Activated CD4-positive, alpha-beta T cell treated with anti-CD3 and anti-CD28 coated beads, Interleukin-10, Interleukin-2, amounts not matched to agents 100 ng/mL and 50 ng/mL, durations not matched to agents 16 hours and 8 hours (primary cell): ENCODE data around the gene CLTCL1.
"Not testable (repeated sequence)": the region's sequence is repeated elsewhere in the genome, so short reads cannot be mapped to it uniquely, and the experiment has no call there.

Source experiments
- DNase-seq: peaks from one replicate; pipeline ENCODE4 v3.0.0-alpha.2; 2020

Gene CLTCL1

DNA sequence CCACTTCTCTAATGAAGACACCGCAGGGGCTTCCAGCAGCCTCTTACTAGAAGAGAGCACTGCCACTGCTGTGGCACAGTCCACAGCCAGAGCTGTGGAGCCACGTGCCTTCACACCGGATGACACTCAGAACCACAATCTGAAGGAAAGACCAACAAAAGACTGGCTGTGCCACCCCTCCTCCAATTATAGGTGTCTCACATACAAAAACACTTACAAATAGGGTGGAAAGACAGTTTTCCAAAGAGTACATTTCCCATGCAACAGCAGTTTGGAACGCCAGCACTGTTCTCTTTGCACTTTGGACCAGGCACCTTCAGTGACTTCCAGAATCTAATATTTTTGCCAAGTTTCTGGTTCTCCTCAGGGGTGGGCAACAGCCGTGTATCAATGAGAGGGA is 74.9 kb downstream of the CLTCL1 start:
- DNase-seq: no peak

DNA sequence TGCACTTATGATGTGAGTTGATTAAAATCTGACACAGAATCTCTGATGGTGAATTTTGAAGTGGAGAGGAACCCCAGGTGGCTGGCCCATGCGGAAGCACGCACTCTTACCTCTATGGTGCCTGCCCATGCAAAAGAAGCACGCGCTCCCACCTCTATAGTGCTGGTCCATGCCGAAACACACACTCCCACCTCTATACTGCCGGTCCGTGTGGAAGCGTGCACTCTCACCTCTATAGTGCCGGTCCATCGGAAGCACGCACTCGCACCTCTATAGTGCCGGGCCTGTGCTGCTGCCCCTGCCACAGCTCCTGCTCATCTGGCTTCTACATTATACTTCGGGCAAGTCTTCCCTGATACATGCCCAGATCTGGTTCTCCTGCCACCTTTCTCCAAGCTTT is 76.2 kb downstream of the CLTCL1 start:
- DNase-seq: no peak

DNA sequence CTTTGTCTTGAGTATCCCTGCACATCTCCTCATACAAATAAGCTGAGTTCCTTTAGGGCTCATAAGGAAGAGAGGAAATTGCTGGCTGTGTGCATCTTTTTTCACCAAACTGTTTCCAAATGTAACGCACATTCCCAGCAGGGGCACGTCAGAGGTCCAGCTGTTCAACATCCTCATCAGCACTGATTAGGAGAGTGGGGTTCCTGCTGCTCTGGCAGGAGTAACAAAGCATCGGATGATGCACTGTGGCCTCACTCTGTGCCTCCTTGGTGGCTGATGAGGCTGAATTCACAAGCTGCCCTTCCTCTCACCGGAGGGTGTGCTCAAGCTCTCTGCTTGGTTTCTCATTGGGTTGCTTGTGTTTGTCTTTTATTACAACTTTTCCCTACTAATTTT is 77.4 kb downstream of the CLTCL1 start:
- DNase-seq: no peak

DNA sequence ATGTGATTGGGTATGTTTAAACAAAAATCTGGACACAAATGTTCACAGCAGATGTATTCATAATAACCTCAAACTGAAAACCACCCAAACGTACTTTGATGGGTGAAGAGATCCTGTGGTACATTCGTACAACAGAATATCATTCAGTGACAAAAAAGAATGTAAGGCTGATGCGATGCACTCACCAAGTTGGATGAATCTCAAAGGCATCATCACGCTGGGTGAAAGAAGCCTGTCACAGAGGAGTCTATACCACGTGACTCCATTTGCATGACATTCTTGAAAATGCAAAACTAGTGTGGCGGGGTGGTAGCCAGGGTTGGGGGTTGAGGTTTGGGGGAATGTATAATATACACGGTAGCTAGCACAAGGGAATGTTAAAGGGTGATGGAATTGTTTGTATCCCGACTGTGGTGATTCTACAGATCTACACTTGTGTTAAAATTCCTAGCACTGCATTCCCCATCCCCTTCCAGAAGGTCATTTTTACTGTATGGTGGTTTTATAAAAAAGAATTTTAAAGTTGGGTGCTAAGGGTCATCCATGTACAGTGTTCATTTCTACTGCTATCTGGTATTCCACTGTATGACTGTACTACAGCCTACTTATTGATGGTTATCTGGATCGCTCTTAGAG is 78.0 kb downstream of the CLTCL1 start:
- no peak for DNase-seq

DNA sequence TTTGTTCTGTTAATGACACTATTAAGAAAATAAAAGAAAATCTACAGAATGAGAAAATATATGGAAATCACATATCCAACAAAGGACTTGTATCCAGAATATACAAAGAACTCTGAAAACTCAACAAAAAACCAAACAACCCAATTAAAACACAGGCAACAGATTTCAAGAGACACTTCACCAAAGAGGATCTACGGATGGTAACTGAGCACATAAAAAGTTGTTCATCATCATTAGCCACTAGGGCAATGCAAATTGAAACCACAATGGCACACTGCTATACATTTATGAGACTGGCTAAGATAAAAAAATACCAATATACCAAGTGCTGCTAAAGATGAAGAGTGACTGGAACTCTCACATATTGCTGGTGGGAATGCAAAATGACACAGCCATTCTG is 78.5 kb downstream of the CLTCL1 start:
- DNase-seq: no peak

DNA sequence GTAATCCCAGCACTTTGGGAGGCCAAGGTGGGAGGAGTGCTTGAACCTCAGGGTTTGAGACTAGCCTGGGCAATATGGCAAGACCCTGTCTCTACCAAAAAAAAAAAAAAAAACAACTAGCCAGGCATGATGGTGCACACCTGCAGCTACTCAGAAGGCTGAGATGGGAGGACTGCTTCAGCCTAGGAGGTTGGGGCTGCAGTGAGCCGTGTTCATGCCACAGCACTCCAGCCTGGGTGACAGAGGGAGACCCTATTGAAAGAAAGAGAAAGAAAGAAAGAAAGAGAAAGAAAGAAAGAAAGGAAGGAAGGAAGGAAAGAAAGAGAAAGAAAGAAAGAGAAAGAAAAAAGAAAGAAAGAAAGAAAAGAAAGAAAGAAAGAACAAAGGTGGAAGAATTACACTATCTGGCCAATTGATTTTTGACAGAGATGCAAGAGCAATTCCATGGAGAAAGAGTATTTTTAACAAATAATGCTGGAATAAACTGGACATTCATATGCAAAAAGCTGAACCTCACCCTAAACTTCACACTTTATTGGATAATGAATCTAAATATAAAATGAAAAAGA is 79.1 kb downstream of the CLTCL1 start:
- DNase-seq: no peak

DNA sequence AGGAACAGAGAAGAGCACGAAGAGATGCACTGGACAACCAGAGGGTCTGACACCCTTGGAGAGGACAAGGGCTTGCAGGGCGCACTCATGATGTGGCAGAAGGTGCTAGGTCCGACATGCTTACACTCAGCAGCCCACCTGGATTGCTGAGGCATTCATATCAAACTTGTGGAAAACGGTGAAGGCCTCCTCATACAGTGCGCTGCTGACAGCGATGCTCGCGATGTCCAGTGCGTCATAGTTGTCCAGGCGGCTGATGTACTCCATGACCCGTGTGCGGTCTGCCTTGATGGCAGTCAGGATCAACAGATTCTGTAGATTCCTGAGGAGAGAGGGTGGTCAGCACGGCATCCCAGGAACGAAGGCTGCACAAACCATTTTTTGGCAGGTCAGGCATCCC is 81.3 kb downstream of the CLTCL1 start:
- no peak for DNase-seq

DNA sequence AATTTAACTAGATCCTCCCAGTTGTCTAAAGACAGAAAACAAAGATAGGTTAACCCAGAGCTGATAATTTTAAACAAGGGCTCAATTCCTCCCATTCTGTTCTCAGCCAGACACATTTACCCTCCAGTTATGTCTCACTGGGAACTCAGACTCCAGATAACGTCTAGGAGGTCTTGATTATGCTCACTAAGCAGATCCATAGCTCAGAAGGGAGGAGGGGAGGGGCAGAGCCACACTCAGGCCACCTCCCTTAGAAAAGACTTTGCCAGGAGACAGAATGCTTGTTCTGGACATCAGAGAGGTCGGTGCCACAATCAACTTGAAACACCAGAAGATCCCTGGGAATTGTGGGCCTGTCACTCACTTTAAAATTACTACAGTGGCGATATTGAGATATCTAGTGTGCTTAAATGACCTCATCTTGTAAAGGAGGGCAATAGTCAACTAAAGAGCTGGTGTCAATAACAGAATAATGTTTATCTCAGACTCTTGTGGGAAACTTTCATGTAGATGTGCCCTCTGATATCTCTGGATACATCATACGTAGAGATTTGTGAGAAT is 83.2 kb downstream of the CLTCL1 start:
- no peak for DNase-seq

DNA sequence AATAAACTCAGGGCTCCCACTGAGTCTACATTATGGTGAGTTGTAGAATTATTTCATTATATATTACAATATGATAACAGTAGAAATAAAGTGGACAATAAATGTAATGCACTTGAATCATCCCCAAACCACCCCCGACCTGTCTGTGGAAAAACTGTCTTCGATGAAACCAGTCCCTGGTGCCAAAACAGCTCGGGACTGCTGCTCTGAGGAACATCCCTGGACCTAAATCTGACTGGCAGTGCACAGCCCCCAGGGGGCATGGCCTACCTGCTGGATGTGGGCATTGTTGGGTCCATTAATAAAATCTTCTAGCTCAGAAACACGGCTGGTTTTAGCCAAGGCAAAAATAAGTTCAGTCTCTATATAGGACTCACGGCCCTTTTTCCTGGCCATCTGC is 83.6 kb downstream of the CLTCL1 start:
- no peak for DNase-seq

DNA sequence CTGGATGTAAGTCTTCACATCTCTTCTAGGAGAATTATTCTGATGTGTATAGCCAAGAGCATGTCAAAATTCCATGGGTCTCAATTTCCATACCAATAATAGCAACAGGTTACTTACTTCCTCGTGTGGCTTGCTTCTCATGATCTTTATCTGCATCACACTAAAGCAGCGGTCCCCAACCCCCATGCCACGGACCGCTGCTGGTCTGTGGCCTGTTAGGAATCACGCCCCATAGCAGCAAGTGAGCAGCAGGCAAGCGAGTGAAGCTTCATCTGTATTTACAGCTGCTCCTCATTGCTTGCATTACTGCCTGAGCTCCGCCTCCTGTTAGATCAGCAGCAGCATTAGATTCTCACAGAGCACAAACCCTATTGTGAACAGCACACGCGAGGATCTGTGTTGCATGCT is 84.1 kb downstream of the CLTCL1 start:
- no peak for DNase-seq

DNA sequence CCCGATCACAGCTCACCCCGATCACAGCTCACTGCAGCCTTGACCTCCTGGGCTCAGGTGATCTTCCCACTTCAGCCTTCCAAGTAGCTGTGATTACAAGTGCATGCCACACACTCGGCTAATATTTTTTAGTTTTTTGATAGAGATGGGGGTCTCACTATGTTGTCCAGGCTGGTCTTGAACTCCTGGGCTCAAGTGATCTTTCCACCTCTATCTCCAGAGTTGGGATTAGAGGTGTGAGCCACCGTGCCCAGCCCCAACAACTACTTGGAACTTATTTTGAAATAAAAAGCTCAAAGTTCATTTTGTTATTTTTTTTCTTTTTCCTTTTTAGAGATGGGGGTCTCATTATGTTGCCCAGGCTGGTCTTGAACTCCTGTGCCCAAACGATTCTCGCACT is 85.2 kb downstream of the CLTCL1 start:
- DNase-seq: no peak

DNA sequence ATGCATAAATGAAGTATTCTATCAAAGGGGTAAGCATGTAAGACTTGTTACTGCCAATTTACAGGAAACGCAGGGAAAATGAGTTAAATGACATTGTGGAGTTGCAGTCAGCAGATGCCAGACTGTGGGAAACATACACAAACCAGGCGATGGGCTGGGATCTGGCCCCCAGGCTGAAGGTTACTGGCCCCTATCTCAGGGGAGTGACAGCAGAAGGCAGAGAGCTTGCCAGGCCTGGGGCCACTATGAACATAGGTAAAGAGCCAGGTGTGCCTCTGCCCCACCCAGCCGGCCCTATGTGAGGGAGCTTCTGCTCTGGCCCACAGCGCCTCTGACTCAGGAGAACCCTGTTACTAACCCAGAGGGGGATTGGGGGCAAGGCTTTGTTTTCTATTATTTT is 86.9 kb downstream of the CLTCL1 start:
- DNase-seq: no peak

DNA sequence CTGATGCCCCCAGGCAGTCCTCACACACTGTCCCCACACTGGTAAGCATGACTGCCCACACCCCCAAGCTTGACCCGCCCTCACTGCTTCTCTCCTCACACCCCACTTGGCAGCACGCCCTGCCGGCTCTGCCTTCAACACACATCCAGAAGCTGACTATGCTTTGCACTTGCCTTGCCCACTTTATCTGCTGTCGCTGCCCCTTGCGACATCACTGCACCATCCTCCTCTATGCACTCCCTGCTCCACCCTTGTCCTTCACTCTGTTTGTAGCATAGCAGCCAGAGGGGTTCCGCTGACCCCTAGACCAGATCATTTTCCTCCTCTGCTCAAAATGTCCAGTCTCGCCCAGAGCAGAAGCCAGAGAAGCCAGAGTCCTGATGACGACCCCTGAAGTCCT is 87.7 kb downstream of the CLTCL1 start:
- no peak for DNase-seq

GRCh38 chr22:19202799-19203186 is 88.7 kb downstream of the CLTCL1 start:
- not testable (repeated sequence) for DNase-seq

- no peak for DNase-seq
Measured at GRCh38 chr22:19201869-19202798, 89.4 kb downstream of the CLTCL1 start.

- DNase-seq: no peak
Measured at GRCh38 chr22:19201130-19201868, 90.2 kb downstream of the CLTCL1 start.

- DNase-seq: no peak
Measured at GRCh38 chr22:19199479-19199878, 92.0 kb downstream of the CLTCL1 start.

DNA sequence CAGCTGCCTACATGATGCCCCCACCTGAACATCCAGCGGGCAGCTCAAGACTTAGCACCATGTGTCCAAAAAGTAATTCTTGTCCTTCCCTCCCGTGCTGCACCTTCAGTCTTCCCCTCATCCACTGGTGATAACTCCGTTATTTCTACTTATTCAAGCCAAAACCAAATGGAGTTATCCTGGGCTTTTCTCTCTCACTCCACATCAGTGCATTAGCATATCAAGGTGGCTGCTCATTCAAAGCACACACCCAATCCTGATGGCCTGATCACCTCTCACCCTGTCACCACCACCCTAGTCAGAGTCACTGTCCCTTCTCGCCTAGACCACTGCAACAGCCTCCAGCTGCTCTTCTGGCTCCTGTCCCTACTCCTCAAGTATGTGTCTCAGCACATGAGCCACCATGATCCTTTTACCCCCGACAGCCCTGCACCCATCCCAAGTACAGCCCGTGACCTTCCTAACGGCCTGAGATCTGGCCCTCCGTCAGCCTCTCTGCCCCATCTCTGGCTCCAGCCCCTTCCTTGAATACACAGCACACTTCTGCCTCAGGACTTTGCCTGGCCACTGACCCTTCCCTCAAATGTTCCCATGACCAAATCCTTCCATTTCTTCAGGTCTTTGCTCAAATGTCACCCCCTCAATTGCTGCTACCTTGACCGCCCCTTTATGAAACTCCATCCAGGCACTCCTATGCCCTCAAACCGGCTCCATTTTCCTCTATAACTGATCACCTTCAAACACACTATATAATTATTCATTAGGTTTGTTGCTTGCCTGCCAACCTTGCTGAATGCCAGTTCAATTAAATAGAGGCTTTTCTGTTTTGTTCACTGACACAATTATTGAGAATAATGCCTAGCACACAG is 93.3 kb downstream of the CLTCL1 start:
- DNase-seq: no peak

DNA sequence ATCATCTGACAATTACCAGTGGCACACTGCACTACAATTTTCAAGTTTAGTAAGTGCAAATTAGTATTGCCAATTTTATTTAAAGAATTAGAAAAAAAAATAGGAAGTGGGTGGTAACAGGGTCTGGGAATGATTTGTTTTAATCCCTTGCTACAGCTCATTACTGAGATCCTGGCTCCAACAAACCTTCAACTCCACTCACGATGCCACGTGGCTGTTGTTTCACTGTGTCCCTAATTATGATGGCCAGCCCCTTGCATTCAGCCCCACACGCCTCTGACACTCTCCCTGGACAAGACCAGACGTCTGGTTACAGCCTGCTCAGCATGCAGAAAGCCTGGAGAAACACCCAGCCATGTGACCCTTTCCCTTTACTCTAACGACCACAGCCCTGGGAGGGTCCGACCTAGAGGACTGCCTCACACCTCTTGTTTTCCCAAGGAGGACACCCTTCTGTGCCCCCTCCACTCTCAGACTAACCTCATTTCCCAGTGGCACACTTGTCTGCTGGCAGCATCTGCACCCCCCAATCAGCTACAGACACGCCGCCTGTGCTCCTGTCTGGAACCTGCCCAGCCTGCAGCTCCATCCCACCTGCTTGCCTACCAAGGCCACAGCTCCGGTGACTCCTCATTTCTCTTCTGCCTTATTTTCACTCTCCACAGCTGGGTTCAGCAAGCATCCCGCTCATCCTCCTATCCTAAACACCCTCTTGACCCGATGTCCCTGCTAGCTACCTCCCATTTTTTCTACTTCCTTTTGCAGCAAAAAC is 94.5 kb downstream of the CLTCL1 start:
- DNase-seq: no peak

DNA sequence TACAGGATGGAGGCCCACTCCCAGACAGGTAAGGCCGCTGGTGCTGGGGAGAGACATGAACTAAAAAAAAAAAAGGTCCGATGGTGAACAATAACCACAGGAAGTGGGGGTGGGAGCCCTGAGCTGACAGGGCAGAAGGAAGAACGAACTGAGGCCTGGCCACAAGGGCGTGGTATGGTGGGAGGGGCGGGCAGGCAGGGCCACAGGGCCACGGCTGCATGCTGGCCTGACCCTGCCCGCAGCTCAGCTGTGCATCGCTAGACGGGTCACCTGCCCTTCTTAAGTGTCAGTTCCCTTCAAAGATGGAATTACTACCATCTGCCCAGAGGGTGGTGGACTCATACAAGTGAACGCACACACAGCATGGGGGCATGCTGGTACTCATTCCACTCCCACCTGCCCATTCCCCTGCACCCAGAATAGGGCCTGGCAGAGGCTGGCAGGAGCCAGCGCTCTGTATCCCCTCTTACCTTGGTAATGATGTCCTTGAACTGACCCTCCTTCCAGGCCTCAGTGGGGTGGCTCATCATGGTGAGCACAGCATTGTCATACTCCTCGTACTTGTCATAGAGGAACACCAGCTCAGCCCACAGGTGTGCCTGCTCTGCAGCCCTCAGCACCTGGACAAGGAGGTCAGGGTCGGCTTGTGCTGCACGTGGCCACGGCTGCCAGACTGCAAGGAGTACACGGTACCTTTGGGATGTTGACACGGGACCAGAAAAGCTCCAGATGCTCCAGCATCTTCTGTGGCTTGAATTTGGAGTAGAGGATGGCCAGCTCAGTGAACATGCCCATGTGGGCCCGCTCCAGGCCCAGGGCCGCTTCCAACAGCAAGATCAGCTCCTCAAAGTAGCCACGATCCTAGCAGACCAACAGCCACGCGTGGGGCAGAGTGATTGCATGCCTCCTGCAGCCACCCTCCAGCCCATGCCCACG is 95.5 kb downstream of the CLTCL1 start:
- no peak for DNase-seq
